ENCODE results near the gene TTC7B. TPM values are rescaled to one million over a fixed set of nuclear protein-coding genes. Genes with fewer than 3 reads are reported as not detected.
A peak's percentile ranks its signal among the peaks of the same experiment; 100 is the strongest.

Gene TTC7B
- total RNA-seq, 1 donor from 2014 or later = 46.6 TPM

- Mint-ChIP-seq H3K4me3 (ENCODE audit: low read depth) (peak overlapping the region; percentile 62), H3K4me1 (ENCODE audit: low read depth) (peaks cover 7% of the 10 kb centered on the region), H3K27me3 (peaks cover 12% of the 10 kb centered on the region), H3K9me3 (ENCODE audit: low read depth) (peaks cover under 1% of the 10 kb centered on the region), H3K27ac (no peak overlapping the region), H3K36me3 (ENCODE audit: insufficient read depth) (no peaks in the 10 kb centered on the region)
- no peak for DNase-seq (ENCODE audit: low spot score, unreplicated experiment)
- TF ChIP-seq, protein P1, sequence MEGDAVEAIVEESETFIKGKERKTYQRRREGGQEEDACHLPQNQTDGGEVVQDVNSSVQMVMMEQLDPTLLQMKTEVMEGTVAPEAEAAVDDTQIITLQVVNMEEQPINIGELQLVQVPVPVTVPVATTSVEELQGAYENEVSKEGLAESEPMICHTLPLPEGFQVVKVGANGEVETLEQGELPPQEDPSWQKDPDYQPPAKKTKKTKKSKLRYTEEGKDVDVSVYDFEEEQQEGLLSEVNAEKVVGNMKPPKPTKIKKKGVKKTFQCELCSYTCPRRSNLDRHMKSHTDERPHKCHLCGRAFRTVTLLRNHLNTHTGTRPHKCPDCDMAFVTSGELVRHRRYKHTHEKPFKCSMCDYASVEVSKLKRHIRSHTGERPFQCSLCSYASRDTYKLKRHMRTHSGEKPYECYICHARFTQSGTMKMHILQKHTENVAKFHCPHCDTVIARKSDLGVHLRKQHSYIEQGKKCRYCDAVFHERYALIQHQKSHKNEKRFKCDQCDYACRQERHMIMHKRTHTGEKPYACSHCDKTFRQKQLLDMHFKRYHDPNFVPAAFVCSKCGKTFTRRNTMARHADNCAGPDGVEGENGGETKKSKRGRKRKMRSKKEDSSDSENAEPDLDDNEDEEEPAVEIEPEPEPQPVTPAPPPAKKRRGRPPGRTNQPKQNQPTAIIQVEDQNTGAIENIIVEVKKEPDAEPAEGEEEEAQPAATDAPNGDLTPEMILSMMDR (IDR thresholded peaks at IDR 0.05; ENCODE audit: unreplicated experiment) = no peak
These were observed 58.8 kb downstream of the TTC7B start for GRCh38 chr14:90757452-90757851.

DNA sequence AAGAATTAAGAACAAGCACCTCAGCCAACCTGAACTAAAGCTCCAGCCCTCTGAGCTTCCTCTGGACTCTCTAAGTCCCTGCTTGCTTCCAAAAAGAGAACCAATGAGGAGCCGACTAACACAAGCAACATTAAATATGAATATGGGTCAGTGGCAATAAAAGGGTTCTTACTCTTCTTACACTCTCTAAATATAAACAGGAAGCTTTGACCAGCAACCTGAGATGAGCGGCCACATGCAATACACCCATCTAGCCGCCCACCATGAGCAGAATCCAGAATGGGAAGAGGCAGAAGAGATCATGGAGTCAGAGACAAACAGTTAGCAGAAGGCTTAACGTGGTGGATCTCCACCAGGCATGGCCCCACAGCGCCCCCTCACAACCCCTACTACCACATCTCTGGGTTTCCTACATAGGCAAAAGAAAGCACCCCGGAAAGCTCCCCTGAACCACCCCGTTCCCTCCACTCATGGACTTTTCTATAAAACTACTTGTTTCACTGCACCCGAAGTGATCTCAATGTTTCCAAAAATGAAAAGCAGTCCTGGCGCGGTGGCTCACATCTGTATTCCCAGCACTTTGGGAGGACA is 59.4 kb downstream of the TTC7B start:
- H3K4me1 Mint-ChIP-seq (ENCODE audit: low read depth) = peaks cover 8% of the 10 kb centered on the region
- peak overlapping the region; percentile 21 for H3K27ac Mint-ChIP-seq
- no peaks in the 10 kb centered on the region for H3K9me3 Mint-ChIP-seq (ENCODE audit: low read depth)
- H3K36me3 Mint-ChIP-seq (ENCODE audit: insufficient read depth) = no peaks in the 10 kb centered on the region
- TF ChIP-seq, protein P1 (IDR thresholded peaks at IDR 0.05; ENCODE audit: unreplicated experiment) = no peak
- H3K4me3 Mint-ChIP-seq (ENCODE audit: low read depth) = no peak overlapping the region
- H3K27me3 Mint-ChIP-seq = peaks cover 12% of the 10 kb centered on the region
- no peak for DNase-seq (ENCODE audit: low spot score, unreplicated experiment)

DNA sequence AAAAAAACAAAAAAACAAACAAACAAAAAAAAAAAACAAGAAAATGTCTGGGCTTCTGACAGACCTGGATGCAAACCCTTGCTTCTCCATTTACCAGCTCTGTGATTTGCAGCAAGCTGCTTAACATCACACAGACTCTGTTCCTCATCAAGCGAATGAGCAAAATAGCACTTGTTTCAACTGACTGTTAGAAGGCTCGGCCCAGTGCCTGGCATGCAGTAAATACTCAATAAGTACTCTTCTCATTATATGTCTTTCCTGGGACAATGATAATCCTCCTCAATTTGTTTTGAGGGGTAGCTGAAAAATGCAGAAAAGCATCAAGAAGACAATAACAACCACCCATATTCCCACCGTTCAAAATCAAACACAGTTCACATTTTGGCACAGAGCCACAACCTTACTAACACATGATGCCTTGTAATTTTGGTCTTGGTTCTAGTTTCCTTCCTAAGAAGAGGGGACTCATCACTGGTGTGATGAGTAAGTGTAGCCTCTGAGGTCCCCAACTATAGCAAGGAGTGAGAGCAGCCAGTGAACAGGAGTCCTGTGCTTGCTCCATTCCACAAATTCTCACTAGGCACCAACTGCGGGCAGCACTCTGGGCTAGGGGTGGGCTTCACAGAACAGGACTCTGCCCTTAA is 60.4 kb downstream of the TTC7B start:
- Mint-ChIP-seq H3K9me3 (ENCODE audit: low read depth) (no peaks in the 10 kb centered on the region), H3K36me3 (ENCODE audit: insufficient read depth) (no peaks in the 10 kb centered on the region), H3K4me1 (ENCODE audit: low read depth) (peaks cover 8% of the 10 kb centered on the region), H3K27ac (no peak overlapping the region), H3K27me3 (peaks cover 12% of the 10 kb centered on the region), H3K4me3 (ENCODE audit: low read depth) (no peak overlapping the region)
- no peak for DNase-seq (ENCODE audit: low spot score, unreplicated experiment)
- TF ChIP-seq, protein P1 (IDR thresholded peaks at IDR 0.05; ENCODE audit: unreplicated experiment) = no peak

DNA sequence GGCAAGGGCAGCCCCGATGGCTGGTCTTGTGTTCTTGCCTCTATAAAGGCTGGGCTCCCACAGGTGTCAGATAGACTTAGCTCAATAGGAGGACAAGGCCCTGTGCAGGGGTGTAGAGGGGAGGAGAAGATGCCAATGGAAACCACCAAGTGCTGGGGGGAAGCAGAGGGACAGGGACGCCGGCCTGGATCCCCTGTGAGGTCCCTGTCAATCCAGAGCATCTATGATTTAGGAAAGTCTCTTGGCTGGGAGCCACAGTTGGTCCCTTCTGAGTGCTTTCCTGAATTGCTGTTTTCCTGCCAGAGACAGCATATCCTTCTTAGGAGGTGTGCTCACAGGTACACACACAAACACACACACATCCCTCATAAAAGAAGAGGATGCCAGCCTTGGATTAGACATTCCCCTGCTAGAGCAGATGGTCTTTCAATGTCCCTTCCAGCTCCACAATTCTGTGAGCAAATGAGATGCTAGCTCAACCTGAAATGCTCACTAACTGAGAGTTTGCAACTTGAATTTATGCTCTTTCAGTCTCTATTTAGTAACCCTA is 62.7 kb downstream of the TTC7B start:
- H3K27ac Mint-ChIP-seq = no peak overlapping the region
- TF ChIP-seq, protein P1 (IDR thresholded peaks at IDR 0.05; ENCODE audit: unreplicated experiment) = no peak
- no peak overlapping the region for H3K4me3 Mint-ChIP-seq (ENCODE audit: low read depth)
- no peak for DNase-seq (ENCODE audit: low spot score, unreplicated experiment)
- H3K36me3 Mint-ChIP-seq (ENCODE audit: insufficient read depth) = peaks cover 12% of the 10 kb centered on the region
- H3K4me1 Mint-ChIP-seq (ENCODE audit: low read depth) = peaks cover 8% of the 10 kb centered on the region
- peaks cover 12% of the 10 kb centered on the region for H3K9me3 Mint-ChIP-seq (ENCODE audit: low read depth)
- H3K27me3 Mint-ChIP-seq = peaks cover 12% of the 10 kb centered on the region

DNA sequence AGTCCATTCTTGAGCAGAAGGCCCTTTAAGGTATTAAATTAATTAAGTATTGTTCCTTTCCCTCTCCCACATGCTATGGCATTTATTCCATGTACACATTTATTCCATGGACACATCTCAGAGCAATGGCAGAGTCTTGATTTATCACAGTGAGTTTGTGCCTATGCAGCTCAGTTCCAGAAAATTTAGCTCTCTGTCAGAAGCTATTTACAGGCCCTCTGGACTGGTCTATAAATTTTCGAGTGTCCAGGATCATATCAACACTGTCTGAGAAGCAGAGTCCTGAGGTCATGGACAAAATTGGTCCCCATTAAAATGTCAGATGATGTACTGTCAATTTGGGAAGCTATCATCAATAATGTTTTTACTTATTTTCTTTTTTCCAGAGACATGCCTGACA is 65.5 kb downstream of the TTC7B start:
- TF ChIP-seq, protein P1 (IDR thresholded peaks at IDR 0.05; ENCODE audit: unreplicated experiment) = no peak
- H3K36me3 Mint-ChIP-seq (ENCODE audit: insufficient read depth) = peaks cover 14% of the 10 kb centered on the region
- peaks cover 5% of the 10 kb centered on the region for H3K4me1 Mint-ChIP-seq (ENCODE audit: low read depth)
- H3K9me3 Mint-ChIP-seq (ENCODE audit: low read depth) = peaks cover 12% of the 10 kb centered on the region
- no peak for DNase-seq (ENCODE audit: low spot score, unreplicated experiment)
- no peaks in the 10 kb centered on the region for H3K27me3 Mint-ChIP-seq
- no peak overlapping the region for H3K27ac Mint-ChIP-seq
- no peak overlapping the region for H3K4me3 Mint-ChIP-seq (ENCODE audit: low read depth)
